Tongue (tissue), 2 donors: ENCODE data around the gene JCHAIN. TPM values are rescaled to one million over a fixed set of nuclear protein-coding genes. Genes with fewer than 3 reads are reported as not detected.
"Not testable (repeated sequence)": the region's sequence is repeated elsewhere in the genome, so short reads cannot be mapped to it uniquely, and the experiment has no call there.

Experiments
- DNase-seq: peaks from one replicate; pipeline ENCODE4 v3.0.0-alpha.2; 2015
- total RNA-seq: library from RNA; depleted of rRNA; stranded (reverse); fragments of >200 nt; gene quantifications from one replicate; pipeline ENCODE4 v1.2.3, GENCODE V29; 2014

The JCHAIN gene
- total RNA-seq, 1 donor from 2014 or later = 1.0 TPM

DNA sequence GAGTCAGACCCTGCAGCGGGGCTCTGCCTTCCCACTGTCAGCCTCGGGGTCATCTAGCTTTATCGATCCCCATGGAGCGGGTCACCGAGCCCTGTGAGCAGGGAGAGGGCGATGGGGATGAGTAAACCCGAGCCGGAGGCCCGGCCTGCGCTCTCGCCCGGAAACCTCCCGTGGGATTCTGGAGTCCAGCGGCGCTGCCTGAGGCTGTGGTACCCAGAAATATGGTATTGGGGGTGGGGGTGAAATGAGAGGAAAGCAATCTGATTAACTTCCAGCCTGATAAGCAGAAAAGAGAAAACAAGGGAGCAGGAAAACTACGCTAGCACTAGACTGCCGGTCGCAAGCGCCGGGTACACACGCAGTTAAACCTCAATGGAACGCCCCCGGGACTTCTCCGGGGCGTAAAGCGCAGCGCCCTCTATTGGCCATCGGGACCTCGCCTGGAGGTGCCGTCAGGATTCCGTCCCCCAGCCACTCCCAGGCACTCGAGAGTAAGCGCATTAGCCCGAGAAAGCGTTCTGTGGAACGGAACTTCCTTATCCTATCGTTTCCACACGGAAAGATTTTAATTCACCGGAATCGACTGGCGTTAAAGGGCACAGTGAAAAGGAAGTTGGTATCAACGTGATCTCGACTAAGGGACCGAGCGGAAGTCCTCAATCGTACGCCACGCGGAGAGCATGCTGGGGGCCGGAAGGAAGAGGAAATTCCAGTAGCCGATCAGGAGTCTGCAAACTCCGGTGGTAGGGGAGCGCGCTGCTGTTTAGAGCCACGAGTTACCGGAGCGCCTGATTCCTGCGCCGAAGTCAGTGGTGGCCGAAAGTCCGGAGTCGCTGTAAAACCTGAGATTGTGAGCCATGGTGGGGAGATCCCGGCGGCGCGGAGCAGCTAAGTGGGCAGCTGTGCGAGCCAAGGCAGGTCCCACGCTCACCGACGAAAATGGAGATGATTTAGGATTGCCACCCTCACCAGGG is 21.8 kb upstream of the JCHAIN start, which contains the start of gene UTP3:
UTP3 (plus strand) TSS at position 712 of the 974 bp plus-strand sequence; CDS start at position 858, 146 bp downstream.
- peak; percentile 99 for DNase-seq

DNA sequence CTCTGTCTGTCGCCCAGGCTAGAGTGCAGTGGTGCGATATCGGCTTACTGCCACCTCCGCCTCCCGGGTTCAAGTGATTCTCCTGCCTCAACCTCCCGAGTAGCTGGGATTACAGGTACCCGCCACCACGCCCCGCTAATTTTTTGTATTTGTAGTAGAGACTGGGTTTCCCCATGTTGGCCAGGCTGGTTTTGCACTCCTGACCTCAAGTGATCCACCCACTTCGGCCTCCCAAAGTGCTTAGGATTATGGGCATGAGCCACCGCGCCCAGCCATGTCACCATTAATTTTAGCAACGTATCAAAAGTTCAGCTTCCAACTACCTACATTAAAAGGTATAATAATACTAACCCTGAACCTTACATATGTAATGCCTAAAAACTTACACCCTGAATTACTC is 21.1 kb upstream of the JCHAIN start:
- DNase-seq = no peak

DNA sequence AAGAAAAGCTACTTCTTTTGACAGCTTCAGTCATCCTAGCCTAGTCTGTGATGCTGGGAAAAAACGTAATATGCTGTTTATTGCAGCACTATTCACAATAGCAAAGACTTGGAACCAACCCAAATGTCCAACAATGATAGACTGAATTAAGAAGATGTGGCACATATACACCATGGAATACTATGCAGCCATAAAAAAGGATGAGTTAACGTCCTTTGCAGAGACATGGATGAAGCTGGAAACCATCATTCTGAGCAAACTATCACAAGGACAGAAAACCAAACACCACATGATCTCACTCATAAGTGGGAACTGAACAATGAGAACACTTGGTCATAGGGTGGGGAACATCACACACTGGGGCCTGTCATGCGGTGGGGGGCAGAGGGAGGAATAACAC is 15.8 kb upstream of the JCHAIN start:
- DNase-seq = not testable (repeated sequence)

DNA sequence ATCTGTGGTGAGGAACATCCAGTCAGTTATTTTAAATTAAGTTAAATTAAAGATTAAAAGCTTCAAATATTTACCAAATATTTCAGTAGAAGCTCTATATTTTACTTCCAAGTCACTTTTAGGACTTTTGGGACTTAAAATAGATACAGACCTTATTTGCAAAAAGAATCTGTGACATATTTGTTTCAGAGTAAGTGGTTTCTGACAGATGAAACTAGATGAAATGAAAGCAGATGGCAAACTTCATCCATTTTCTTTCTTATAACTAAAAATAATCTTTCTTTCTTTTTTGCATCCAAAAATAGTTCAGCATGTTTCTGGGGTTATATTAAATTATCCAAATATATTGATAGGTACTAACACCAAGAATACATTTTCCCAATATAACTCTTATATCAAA is 15.4 kb upstream of the JCHAIN start:
- DNase-seq = no peak

DNA sequence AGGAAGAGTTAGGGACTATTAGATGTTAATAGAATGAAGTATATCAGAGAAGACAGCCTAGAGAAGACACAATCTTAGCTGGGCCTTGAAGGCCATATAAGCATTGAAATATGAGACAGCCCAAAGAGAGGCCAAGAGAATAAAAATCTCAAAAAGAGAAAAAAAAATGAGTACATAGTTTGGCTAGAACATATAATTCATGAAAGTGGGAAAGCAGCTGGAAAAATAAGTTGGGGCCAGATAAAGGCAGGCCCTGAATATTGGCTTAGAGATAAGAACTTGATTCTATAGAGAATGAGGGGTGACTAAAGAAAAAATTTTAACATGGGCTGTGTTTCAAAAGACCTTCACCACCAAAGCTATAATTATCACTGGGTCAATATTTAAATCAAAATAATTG is 14.6 kb upstream of the JCHAIN start:
- peak; percentile 13 for DNase-seq

DNA sequence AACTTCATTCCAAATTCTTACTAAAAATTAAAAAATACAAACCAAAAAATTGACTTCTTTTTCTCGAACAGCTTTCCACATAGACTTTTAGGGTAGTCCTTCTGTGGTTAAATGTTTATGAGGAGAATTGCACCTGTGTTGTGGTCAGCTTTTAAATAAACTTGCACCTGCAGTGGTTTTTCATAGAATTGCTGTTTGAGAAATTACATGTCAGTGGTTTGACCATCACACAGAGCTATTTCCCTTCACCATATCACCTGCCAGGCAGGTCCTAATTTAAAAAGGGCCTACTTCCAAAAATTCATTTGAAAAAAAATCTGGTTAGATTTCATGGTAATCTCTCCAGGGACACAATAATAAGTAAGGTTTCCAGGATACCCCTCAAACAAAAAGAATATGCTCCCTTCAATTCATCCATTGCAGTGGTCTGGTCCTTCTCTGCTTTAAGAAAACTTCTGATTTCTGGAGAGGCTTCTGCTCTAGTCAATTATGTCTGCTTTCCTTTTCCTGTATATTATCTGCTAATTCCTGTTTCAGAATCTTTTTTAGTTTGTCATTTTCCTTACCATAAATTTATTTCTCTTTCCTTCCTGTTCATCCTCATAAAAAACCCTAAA is 12.2 kb upstream of the JCHAIN start:
- no peak for DNase-seq

DNA sequence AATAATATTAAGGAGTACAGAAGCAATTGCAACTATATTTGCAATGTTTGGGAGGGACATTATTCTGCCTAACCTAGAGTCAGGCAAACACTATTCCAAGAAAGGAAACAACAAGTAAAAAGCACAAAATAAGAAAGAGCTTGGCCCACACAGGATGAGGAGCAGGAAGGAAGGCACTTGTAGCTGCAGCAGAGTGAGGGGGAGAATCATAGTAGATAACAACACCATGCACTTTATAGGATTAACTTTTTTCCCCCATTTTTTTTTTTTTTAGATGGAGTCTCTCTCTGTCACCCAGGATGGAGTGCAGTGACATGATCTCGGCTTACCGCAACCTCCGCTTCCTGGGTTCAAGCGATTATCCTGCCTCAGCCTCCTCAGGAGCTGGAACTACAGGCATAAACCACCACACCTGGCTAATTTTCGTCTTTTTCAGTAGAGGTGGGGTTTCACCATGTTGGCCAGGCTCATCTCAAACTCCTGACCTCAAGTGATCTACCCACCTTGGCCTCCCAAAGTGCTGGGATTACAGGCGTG is 10.3 kb upstream of the JCHAIN start:
- no peak for DNase-seq

DNA sequence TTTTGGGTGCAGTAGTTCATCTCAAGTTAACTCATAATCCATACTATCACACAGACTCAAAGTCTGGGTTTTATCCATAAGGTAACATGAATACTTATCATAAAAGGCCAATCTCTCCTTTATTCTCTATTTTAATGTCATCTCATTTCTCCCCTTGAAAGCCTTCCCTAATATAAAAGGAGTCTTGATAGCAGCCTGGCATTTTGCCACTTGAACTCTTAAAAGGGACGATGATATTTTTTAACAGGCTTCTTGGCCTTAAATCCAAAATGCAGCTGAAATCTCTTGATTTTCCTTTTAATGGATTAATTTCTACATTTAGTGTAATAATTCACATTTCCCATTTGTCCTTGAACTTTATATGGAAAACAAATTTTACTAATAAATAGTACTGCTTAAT is 8.4 kb upstream of the JCHAIN start:
- DNase-seq = no peak

DNA sequence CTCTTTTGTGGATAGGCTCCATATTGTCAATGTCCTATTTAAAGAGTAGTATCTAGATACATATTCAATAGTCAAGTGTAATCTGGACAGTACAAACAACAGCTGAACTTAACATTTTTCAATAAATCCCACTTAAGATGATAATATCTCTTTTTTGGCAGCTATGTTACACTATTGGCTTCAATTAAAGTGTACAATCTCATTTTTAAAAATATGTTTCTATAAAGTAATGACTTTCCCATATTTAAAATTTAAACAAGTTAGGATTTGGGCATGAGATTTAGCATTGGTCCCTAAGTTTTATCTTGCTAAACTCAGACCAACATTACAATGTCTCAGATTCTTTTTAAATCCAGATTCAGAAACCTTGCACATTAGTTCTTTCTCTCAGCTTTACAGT is 7.9 kb upstream of the JCHAIN start:
- no peak for DNase-seq

DNA sequence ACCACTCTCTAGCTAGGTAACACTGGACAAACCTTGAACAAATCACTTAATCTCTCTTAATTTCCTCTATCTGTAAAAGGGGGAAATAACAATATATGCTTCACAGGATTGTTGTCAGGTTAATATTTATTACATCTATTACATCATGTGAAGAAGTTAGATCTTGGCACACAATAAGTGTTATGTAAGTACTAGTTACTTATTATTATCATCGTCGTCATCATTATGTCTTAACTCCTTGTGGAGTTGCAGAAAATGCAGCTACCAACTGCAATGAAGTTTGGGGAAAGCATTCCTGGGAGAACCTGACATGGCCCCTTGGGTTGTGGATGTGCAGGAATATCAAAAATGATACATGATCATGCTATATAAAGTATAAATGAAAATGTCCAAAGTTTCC is 4.8 kb upstream of the JCHAIN start:
- DNase-seq = no peak

DNA sequence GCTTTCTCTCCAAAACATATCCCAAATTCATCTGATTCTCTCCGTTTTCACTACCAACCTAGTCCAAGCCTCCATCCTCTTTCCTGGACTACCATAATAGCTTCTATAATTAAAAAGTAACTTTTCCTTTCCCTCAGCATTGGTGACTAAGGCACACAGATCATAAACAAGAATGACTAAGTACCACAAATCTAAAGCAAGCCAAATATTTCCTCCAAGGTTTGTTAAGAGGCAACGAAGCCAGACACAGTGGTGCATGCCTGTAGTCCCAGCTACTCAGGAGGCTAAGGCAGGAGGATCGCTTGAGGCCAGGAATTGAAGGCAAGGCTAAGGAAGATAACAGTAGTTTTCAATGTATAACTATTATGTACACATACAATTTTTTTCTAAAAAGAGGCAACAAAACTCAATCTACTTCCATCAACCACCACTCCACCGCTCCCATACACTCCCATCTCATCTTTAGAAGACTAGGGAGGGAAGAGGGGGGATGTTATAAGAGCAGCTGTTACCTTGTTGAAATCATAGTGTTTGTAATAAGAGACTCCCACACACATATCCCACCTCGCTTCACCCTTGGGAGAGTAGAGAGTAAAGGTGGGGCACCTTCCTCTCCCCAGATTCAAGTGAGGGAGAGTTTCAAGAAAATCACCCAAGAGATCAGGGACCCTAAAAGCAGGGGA is 4.2 kb upstream of the JCHAIN start:
- no peak for DNase-seq

DNA sequence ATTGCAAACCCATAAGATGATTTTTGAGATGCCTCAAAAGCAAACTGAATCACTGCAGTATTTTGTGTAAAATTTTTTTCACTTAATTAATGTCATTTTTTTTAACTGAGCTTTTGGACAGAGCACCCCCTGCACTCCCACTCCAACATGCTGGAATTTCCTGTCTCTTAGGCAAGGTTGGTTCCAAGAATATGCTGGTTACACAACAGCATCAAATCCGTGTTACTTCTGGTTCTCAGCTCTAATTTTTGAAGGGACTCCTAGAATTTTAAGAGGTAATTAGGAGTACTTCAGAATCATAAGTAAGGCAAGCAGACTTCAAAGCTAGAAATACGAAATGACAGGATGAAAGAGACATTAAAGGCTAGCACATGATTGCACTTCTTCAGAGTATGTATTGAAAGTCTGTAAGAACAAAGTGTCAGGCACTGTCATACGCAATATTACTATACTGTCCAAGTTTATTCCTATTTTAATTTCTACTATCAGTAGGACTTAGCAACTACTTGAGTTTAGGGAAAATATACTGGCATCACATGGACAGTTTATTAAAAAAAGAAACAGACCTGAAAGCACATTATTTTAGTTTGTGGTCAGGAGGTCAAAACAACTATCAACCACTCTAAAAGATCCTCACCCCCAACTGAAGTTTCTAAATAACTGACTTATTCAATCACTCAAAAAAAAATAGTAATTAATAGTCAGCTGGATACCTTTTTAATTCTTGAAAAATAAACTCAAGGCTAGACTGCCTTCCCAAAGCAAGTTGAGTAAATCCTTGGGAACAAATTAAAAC is 1.6 kb upstream of the JCHAIN start:
- no peak for DNase-seq

DNA sequence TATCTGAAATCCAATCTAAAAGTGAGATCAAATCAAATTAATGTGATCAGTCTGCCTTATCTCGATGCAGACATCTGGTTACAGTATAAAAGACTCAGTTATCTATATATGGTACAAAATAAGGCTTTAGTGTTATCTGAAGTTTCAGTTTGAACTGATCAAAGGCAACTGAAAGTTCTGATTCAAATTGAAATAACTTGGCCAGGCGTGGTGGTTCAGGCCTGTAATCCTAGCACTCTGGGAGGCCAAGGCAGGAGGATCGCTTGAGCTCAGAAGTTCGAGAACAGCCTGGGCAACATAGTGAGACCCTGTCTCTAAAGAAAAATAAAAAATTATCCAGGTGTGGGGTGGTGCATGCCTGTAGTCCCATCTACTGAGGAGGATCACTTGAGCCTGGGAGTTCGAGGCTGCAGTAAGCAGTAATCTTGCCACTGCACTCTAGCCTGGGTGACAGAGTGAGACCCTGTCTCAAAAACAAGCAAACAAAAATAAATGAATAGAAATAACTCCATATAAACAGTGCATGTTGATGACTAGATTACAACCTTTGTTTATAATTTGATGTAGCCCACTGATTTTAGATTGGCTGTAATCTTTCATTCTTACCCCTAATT is 4.9 kb downstream of the JCHAIN start:
- not testable (repeated sequence) for DNase-seq

DNA sequence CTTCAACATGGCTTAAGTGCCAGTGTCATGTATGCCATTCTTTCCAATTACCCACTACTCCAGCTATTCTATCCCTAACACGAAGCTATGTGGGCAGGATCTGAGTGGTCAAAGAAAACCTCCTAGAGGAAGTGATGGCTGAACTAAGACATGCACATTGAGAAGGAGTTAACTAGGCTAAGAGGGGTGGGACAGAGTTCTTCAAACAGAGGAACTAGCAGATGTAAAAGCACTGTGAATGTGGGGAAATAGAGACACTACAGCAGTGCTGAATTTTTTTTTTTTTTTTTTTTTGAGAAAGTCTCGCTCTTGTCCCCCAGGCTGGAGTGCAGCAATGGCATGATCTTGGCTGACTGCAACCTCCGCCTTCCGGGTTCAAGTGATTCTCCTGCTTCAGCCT is 6.2 kb downstream of the JCHAIN start:
- no peak for DNase-seq

DNA sequence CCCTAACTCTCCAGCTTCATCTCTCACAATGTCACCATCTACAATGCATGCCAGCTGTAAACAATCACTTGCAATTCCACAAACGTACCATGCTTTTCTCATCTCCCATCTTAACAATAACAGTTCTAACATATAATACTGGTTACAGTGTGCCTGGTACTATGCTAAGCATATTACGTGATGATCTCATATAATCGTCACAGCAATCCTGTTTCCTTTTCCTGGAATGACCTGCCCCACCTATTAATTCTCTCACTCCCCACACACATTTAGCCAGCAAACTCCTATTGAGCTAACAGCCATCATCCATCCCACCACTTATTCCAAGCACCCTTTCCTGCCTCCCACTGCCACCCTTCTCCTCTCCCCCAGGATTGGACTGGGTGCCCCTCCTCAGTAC is 7.9 kb downstream of the JCHAIN start:
- DNase-seq = no peak

DNA sequence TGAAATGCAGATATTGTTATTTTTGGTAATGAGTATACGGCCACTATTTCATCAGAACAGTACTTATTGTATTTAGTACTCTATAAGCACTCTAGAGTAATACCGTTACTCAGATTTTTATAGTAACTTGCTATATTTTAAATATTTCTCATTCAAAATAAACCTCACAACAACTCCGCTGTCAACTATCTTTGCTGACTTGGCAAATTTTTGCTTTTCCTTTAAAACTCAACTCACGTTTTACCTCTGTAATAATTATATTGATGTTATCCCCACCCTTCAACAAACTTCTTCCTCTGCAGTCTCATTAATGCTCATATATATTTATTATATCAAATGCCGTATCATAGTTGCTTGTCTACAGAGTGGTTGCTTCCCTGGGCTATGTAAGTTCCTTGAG is 9.0 kb downstream of the JCHAIN start:
- DNase-seq = no peak

DNA sequence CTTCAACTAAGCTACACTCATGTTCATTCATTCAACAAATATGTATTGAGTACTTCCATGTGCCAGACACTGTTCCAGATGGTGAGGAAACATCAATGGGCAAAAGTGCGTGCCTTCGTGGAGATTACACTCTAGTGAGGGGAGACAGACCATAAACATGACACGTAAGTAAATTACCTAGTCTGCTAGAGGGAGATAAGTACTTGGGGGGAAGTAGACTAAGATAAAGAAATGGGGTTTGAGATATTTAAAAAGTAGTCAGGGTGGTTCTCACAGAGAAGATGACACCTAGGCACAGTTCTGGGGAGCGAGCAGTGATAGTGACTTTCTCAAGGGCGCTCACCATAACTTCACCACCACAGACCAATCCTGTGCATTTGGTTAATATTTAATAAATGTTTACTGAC is 11.7 kb downstream of the JCHAIN start:
- DNase-seq = no peak

DNA sequence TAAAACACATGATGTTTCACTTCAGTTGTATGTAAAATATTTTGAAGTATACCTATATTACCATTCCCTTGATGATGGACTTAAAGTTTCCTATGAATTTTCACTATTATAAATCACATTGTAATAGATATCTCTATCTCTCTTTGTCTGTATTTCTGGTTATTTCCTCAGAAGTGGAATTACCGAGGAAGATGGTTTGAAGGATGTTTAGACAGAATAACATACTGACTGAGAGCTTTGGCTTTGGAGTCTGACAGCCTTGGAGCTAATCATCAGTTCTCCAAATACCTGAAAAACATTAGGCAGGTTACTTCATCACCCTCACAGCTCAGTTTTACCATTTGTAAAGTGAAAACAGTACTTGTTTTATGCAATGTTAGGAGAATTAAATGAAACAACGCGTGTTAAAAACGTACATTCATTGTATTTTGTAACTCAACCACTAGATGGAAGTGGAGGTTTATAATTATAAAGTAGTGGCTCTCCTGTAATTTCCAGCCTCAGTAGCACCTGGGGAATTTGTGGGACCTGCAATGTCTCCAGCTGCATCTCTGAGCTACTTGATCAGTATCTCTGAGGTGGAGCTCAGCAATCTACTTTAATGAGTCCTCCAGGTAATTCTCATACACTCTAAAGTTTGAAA is 14.3 kb downstream of the JCHAIN start:
- peak; percentile 48 for DNase-seq

DNA sequence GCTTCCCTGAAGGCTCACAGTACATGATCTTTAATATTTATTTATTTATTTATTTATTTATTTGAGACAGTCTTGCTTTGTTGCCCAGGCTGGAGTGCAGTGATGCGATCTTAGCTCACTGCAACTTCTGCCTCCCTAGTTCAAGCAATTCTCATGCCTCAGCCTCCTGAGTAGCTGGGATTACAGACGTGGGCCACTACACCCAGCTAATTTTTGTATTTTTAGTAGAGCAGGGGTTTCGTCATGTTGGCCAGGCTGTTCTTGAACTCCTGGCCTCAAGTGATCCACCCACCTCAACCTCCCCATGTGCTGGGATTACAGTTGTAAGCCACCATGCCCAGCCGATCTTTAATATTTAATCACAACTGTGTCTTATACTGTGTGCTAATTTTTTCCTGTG is 15.6 kb downstream of the JCHAIN start:
- not testable (repeated sequence) for DNase-seq

DNA sequence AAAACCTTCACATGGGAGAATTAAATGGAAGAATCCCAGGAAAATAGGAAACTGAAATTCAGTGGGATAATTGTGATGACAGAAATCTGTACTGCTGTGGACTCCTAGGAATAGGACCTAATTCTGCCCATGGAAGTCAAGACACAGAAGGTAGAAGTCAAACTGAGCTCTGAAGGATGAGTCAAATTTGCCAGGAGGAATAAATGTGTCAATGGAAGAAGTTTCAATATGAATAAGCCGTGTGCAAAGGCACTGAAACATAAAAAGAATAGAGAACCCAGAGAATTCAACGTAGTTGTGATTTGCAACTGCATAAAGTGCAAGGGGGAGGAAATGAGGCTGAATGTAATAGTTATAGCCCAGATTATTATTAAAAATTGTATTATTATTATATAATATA is 26.1 kb downstream of the JCHAIN start:
- DNase-seq = no peak
